ENCODE data around the gene NUP188.

Gene NUP188

DNA sequence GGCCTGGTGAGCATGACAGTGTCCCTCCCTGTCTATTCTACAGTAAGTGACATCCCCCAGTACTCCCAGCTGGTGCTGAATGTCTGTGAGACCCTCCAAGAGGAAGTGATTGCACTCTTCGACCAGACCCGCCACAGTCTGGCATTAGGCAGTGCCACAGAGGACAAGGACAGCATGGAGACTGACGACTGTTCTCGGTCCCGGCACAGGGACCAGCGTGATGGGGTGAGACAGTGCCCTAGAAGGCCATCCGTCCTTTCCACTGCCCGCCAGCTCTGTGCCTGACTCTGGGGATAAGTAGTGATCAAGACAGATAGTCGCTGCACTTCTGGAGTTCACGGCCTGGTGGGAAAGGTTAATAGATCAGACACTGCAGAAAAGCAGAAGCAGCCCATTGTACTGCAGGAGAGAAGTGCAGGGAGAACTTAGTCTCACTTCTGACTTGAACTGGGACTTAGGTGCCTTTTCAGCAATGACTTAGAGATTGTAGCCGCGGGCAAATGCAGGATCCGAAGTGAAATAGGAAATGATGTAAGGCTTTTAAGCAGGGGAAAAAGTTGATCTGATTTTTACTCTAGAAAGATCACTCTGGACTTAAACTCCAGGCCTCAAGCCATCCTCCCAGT, 52.2 kb downstream of the NUP188 start:
- ChIA-PET POLR2A (interaction anchor here (0.6 kb wide), 1 partner anchor 628 kb away, joined by 3 read pairs; the partner anchor contains the start of gene URM1), CTCF (interaction anchor here (0.7 kb wide), 1 partner anchor 351 kb away, joined by 3 read pairs; no protein-coding TSS in a partner anchor)
- TF ChIP-seq SP2 (tag by site-specific recombination; IDR thresholded peaks at IDR 0.05) = no peak
- no peak for TF ChIP-seq ZNF654 (tag by site-specific recombination; IDR thresholded peaks at IDR 0.05; ENCODE audit: low read depth)
- Histone ChIP-seq H3K4me1 (ENCODE audit: control insufficient read depth, insufficient read depth, low read length) (no peaks in the 10 kb centered on the region), H3K36me3 (ENCODE audit: control insufficient read depth in 2 of 2, insufficient read depth in 1 of 2, low read length in 2 of 2) (peaks cover 8 to 85% of the 10 kb centered on the region in 2 experiments; a peak in 2 of 3 replicates), H3K9me3 (ENCODE audit: control insufficient read depth, insufficient read depth, low read depth, low read length) (no peaks in the 10 kb centered on the region), H3K27ac (ENCODE audit: extremely low read depth, low read depth, low read length) (no peak overlapping the region), H3K4me3 (ENCODE audit: low read depth, low read length) (no peak overlapping the region)

DNA sequence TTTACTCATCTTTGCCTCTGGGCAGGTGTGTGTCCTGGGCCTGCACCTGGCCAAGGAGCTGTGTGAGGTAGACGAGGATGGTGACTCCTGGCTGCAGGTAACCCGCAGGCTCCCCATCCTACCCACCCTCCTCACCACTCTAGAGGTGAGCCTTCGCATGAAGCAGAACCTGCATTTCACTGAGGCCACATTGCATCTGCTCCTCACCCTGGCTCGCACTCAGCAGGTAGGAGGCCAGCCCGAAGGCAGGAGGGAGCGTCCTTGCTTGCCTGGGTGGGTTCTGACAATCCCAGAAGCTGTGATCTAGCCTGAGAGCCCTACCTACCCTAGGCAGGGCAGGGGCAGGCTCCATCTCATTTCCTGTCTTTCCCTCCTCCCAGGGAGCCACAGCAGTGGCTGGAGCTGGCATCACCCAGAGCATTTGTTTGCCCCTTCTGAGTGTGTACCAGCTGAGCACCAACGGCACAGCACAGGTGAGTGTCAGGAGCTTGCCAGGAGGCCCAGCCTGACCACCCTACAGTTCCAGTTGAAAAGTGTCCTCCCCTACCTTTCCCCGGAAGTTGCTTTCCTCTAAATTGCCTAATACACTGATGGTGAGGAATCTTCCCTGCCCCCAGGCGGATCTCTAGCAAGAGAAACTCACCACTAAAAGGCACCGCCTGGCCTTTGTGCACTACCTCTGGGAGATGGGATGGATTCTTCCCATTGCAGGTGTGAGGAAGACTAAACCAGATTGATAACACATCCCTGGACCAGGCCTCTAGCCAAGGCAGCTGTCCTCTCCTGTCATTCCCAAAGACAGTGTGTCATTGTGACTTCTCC, 54.2 kb downstream of the NUP188 start:
- Histone ChIP-seq H3K36me3 (ENCODE audit: control insufficient read depth in 2 of 2, insufficient read depth in 1 of 2, low read length in 2 of 2) (peaks cover 8 to 85% of the 10 kb centered on the region in 2 experiments; a peak in 2 of 3 replicates), H3K9me3 (ENCODE audit: control insufficient read depth, insufficient read depth, low read depth, low read length) (no peaks in the 10 kb centered on the region), H3K27ac (ENCODE audit: extremely low read depth, low read depth, low read length) (no peak overlapping the region), H3K4me1 (ENCODE audit: control insufficient read depth, insufficient read depth, low read length) (no peaks in the 10 kb centered on the region), H3K4me3 (ENCODE audit: low read depth, low read length) (no peak overlapping the region)
- CTCF ChIA-PET = no interaction called here
- TF ChIP-seq KLF10 (tag by site-specific recombination; IDR thresholded peaks at IDR 0.05) (no peak), ZNF366 (tag by site-specific recombination; conservative IDR thresholded peaks at IDR 0.05) (no peak), ZNF324 (tag by site-specific recombination; IDR thresholded peaks at IDR 0.05) (no peak), ZNF664 (tag by site-specific recombination; IDR thresholded peaks at IDR 0.05) (no peak), ZEB2 (tag by site-specific recombination; IDR thresholded peaks at IDR 0.05) (no peak)
- TF ChIP-seq, protein P1, sequence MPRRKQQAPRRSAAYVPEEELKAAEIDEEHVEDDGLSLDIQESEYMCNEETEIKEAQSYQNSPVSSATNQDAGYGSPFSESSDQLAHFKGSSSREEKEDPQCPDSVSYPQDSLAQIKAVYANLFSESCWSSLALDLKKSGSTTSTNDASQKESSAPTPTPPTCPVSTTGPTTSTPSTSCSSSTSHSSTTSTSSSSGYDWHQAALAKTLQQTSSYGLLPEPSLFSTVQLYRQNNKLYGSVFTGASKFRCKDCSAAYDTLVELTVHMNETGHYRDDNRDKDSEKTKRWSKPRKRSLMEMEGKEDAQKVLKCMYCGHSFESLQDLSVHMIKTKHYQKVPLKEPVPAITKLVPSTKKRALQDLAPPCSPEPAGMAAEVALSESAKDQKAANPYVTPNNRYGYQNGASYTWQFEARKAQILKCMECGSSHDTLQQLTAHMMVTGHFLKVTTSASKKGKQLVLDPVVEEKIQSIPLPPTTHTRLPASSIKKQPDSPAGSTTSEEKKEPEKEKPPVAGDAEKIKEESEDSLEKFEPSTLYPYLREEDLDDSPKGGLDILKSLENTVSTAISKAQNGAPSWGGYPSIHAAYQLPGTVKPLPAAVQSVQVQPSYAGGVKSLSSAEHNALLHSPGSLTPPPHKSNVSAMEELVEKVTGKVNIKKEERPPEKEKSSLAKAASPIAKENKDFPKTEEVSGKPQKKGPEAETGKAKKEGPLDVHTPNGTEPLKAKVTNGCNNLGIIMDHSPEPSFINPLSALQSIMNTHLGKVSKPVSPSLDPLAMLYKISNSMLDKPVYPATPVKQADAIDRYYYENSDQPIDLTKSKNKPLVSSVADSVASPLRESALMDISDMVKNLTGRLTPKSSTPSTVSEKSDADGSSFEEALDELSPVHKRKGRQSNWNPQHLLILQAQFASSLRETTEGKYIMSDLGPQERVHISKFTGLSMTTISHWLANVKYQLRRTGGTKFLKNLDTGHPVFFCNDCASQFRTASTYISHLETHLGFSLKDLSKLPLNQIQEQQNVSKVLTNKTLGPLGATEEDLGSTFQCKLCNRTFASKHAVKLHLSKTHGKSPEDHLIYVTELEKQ (tag by site-specific recombination; IDR thresholded peaks at IDR 0.05; ENCODE audit: borderline replicate concordance) = no peak
- TF ChIP-seq, protein P2, sequence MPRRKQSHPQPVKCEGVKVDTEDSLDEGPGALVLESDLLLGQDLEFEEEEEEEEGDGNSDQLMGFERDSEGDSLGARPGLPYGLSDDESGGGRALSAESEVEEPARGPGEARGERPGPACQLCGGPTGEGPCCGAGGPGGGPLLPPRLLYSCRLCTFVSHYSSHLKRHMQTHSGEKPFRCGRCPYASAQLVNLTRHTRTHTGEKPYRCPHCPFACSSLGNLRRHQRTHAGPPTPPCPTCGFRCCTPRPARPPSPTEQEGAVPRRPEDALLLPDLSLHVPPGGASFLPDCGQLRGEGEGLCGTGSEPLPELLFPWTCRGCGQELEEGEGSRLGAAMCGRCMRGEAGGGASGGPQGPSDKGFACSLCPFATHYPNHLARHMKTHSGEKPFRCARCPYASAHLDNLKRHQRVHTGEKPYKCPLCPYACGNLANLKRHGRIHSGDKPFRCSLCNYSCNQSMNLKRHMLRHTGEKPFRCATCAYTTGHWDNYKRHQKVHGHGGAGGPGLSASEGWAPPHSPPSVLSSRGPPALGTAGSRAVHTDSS (tag by site-specific recombination; IDR thresholded peaks at IDR 0.05) = peak; percentile 34; the same call in 1 of the 2 replicates
- POLR2A ChIA-PET = interaction anchor here (1.2 kb wide), 1 partner anchor 9 kb away, joined by 3 read pairs; no protein-coding TSS in a partner anchor

DNA sequence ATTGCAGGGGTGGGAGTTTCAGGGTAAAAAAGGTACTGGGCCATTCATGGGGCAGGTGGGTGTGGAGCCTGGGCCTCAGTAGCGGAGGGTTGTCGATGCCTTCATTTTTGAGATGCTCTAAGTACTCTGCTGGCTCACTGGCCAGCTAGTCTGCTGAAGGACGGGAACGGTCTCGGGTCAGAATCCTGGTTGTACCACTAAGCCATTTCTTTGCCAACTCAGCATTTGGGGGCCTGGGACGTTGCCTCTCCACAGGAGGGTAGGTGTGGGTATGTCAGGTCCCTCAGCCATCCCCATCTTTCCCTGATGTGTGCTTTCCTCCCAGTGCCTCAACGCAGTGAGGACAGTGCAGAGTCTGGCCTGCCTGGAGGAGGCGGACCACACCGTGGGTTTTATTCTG, 55.5 kb downstream of the NUP188 start:
- Histone ChIP-seq H3K36me3 (ENCODE audit: control insufficient read depth in 2 of 2, insufficient read depth in 1 of 2, low read length in 2 of 2) (peaks cover 8 to 86% of the 10 kb centered on the region in 2 experiments; a peak in 2 of 3 replicates), H3K9me3 (ENCODE audit: control insufficient read depth, insufficient read depth, low read depth, low read length) (no peaks in the 10 kb centered on the region), H3K4me3 (ENCODE audit: low read depth, low read length) (no peak overlapping the region), H3K27ac (ENCODE audit: extremely low read depth, low read depth, low read length) (no peak overlapping the region), H3K4me1 (ENCODE audit: control insufficient read depth, insufficient read depth, low read length) (no peaks in the 10 kb centered on the region)
- POLR2A ChIA-PET = interaction anchor here (0.6 kb wide), 1 partner anchor 38 kb away, joined by 3 read pairs; no protein-coding TSS in a partner anchor
- TF ChIP-seq, protein P3, sequence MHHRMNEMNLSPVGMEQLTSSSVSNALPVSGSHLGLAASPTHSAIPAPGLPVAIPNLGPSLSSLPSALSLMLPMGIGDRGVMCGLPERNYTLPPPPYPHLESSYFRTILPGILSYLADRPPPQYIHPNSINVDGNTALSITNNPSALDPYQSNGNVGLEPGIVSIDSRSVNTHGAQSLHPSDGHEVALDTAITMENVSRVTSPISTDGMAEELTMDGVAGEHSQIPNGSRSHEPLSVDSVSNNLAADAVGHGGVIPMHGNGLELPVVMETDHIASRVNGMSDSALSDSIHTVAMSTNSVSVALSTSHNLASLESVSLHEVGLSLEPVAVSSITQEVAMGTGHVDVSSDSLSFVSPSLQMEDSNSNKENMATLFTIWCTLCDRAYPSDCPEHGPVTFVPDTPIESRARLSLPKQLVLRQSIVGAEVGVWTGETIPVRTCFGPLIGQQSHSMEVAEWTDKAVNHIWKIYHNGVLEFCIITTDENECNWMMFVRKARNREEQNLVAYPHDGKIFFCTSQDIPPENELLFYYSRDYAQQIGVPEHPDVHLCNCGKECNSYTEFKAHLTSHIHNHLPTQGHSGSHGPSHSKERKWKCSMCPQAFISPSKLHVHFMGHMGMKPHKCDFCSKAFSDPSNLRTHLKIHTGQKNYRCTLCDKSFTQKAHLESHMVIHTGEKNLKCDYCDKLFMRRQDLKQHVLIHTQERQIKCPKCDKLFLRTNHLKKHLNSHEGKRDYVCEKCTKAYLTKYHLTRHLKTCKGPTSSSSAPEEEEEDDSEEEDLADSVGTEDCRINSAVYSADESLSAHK (tag by site-specific recombination; IDR thresholded peaks at IDR 0.05) = no peak
- no peak for TF ChIP-seq ZNF311 (tag by site-specific recombination; IDR thresholded peaks at IDR 0.05; ENCODE audit: borderline replicate concordance)
- TF ChIP-seq ZNF558 (tag by site-specific recombination; IDR thresholded peaks at IDR 0.05) = no peak
- 0 out of 2 replicates have a peak, but pooled peaks have one; percentile 35 for TF ChIP-seq ZNF600 (tag by site-specific recombination; IDR thresholded peaks at IDR 0.05)
- TF ChIP-seq ZNF114 (tag by site-specific recombination; IDR thresholded peaks at IDR 0.05) = no peak
- TF ChIP-seq, protein P4, sequence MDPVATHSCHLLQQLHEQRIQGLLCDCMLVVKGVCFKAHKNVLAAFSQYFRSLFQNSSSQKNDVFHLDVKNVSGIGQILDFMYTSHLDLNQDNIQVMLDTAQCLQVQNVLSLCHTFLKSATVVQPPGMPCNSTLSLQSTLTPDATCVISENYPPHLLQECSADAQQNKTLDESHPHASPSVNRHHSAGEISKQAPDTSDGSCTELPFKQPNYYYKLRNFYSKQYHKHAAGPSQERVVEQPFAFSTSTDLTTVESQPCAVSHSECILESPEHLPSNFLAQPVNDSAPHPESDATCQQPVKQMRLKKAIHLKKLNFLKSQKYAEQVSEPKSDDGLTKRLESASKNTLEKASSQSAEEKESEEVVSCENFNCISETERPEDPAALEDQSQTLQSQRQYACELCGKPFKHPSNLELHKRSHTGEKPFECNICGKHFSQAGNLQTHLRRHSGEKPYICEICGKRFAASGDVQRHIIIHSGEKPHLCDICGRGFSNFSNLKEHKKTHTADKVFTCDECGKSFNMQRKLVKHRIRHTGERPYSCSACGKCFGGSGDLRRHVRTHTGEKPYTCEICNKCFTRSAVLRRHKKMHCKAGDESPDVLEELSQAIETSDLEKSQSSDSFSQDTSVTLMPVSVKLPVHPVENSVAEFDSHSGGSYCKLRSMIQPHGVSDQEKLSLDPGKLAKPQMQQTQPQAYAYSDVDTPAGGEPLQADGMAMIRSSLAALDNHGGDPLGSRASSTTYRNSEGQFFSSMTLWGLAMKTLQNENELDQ (tag by site-specific recombination; IDR thresholded peaks at IDR 0.05; ENCODE audit: low read depth) = no peak
- CTCF ChIA-PET = interaction anchor here (0.6 kb wide), 1 partner anchor 71 kb away, joined by 3 read pairs; no protein-coding TSS in a partner anchor

Data from HEK293 (cell line).